ENCODE data around the gene TAF1B.

TAF1B gene

GRCh38 chr2:9883897-9884296 lies 40.6 kb downstream of the TAF1B start:
- Histone ChIP-seq H3K27ac (ENCODE audit: low read depth, low read length) (no peak overlapping the region), H3K4me2 (ENCODE audit: low read depth, low read length, poor library complexity, severe bottlenecking) (no peak overlapping the region), H3K9me3 (ENCODE audit: insufficient read depth, low read length) (no peaks in the 10 kb centered on the region)

DNA sequence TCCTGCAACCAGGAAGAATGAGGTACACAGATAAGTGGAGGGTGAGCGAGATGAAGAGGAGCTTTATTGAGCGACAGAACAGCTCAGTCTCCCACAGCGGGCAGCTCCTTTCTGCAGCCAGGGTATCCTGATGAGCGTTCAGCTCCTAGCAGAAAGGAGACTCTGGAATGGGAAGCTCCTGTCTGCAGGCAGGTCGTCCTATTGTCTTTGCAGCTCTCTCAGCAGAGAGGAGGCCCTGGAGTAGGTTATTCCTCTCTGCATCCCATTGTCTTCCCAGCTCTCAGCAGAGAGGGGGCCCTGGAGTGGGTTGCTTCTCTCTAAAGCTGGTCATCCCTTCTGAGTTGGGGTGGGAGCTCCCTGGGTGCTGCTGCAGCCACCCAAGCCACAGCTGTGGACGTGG lies 41.2 kb downstream of the TAF1B start:
- H3K4me3 ChIP-seq (ENCODE audit: insufficient read depth, low read length, poor library complexity, severe bottlenecking): no peak overlapping the region
- no peak overlapping the region for H3K9ac ChIP-seq (ENCODE audit: low read length)
- TF ChIP-seq, protein P1, sequence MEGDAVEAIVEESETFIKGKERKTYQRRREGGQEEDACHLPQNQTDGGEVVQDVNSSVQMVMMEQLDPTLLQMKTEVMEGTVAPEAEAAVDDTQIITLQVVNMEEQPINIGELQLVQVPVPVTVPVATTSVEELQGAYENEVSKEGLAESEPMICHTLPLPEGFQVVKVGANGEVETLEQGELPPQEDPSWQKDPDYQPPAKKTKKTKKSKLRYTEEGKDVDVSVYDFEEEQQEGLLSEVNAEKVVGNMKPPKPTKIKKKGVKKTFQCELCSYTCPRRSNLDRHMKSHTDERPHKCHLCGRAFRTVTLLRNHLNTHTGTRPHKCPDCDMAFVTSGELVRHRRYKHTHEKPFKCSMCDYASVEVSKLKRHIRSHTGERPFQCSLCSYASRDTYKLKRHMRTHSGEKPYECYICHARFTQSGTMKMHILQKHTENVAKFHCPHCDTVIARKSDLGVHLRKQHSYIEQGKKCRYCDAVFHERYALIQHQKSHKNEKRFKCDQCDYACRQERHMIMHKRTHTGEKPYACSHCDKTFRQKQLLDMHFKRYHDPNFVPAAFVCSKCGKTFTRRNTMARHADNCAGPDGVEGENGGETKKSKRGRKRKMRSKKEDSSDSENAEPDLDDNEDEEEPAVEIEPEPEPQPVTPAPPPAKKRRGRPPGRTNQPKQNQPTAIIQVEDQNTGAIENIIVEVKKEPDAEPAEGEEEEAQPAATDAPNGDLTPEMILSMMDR (IDR thresholded peaks at IDR 0.05; ENCODE audit: insufficient read depth, low read length, poor library complexity, severe bottlenecking): no peak
- TF ChIP-seq EZH2phosphoT487 (conservative IDR thresholded peaks at IDR 0.05; ENCODE audit: low read length): no peak
- H4K20me1 ChIP-seq (ENCODE audit: low read depth, low read length): peaks cover 9% of the 10 kb centered on the region; the same call in 1 of the 2 replicates
- H3K9me2 ChIP-seq (replicated peaks; ENCODE audit: insufficient read depth, low read length): no peaks in the 10 kb centered on the region
- no peaks in the 10 kb centered on the region for H3K9me3 ChIP-seq (ENCODE audit: insufficient read depth, low read length)
- no peaks in the 10 kb centered on the region for H3F3A ChIP-seq (ENCODE audit: insufficient read depth)
- no peak overlapping the region for H3K27ac ChIP-seq (ENCODE audit: low read depth, low read length)
- H2AFZ ChIP-seq (ENCODE audit: low read depth, low read length, severe bottlenecking): no peak overlapping the region
- H3K36me3 ChIP-seq (ENCODE audit: low read length): peaks cover 41% of the 10 kb centered on the region
- H3K4me2 ChIP-seq (ENCODE audit: low read depth, low read length, poor library complexity, severe bottlenecking): no peak overlapping the region
- no peaks in the 10 kb centered on the region for H3K79me2 ChIP-seq (ENCODE audit: insufficient read depth, low read length)
- H3K27me3 ChIP-seq (ENCODE audit: low read length): no peaks in the 10 kb centered on the region

More at GRCh38 chr2:9883897-9884296, 40.6 kb downstream of the TAF1B start:
- H3K9me2 ChIP-seq (replicated peaks; ENCODE audit: insufficient read depth, low read length): no peaks in the 10 kb centered on the region
- H2AFZ ChIP-seq (ENCODE audit: low read depth, low read length, severe bottlenecking): no peak overlapping the region
- peaks cover 41% of the 10 kb centered on the region for H3K36me3 ChIP-seq (ENCODE audit: low read length)
- H3F3A ChIP-seq (ENCODE audit: insufficient read depth): no peaks in the 10 kb centered on the region
- H3K79me2 ChIP-seq (ENCODE audit: insufficient read depth, low read length): no peaks in the 10 kb centered on the region
- H4K20me1 ChIP-seq (ENCODE audit: low read depth, low read length): peaks cover 9% of the 10 kb centered on the region; the same call in 1 of the 2 replicates
- H3K27me3 ChIP-seq (ENCODE audit: low read length): no peaks in the 10 kb centered on the region
- no peak overlapping the region for H3K9ac ChIP-seq (ENCODE audit: low read length)
- H3K4me3 ChIP-seq (ENCODE audit: insufficient read depth, low read length, poor library complexity, severe bottlenecking): no peak overlapping the region
- TF ChIP-seq EZH2phosphoT487 (conservative IDR thresholded peaks at IDR 0.05; ENCODE audit: low read length): no peak
- TF ChIP-seq, protein P1 (IDR thresholded peaks at IDR 0.05; ENCODE audit: insufficient read depth, low read length, poor library complexity, severe bottlenecking): no peak

DNA sequence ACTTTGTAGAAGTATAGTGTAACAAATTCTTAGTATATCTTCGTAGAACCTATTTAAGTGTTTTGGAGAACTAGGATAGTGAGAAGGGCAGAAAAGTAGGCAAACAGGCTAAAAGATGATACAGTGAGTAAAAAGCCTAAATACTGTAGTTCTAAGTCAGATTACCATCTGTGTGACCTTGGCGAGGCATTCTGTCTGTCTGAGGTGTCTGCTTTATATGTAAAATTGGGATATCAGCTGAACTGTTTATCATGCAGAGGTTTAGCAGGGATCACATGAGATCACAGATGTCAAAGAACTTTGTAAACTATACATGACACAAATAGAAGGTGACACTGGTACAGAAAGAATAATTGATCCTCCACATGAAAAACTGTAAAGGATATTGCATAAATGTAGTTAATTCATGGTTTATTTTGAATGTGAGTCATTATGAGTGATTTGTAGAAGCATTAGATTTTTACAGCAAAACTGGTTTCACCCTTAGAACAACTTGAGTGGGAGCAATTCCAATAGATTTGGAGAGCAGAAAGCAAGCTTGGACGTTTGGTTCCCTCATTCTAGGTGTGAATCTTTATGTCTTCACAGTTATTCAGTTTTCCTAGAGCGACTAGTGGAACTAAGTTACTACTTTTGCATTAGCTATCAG lies 41.9 kb downstream of the TAF1B start:
- Histone ChIP-seq H3K36me3 (ENCODE audit: low read length) (peaks cover 41% of the 10 kb centered on the region), H3K9me3 (ENCODE audit: insufficient read depth, low read length) (no peaks in the 10 kb centered on the region), H4K20me1 (ENCODE audit: low read depth, low read length) (peaks cover 9% of the 10 kb centered on the region; the same call in 1 of the 2 replicates), H3F3A (ENCODE audit: insufficient read depth) (no peaks in the 10 kb centered on the region), H3K9me2 (replicated peaks; ENCODE audit: insufficient read depth, low read length) (no peaks in the 10 kb centered on the region), H3K4me2 (ENCODE audit: low read depth, low read length, poor library complexity, severe bottlenecking) (no peak overlapping the region), H3K9ac (ENCODE audit: low read length) (no peak overlapping the region), H3K27me3 (ENCODE audit: low read length) (no peaks in the 10 kb centered on the region), H3K79me2 (ENCODE audit: insufficient read depth, low read length) (no peaks in the 10 kb centered on the region), H2AFZ (ENCODE audit: low read depth, low read length, severe bottlenecking) (no peak overlapping the region), H3K27ac (ENCODE audit: low read depth, low read length) (no peak overlapping the region), H3K4me3 (ENCODE audit: insufficient read depth, low read length, poor library complexity, severe bottlenecking) (no peak overlapping the region)
- TF ChIP-seq EZH2phosphoT487 (conservative IDR thresholded peaks at IDR 0.05; ENCODE audit: low read length): no peak
- TF ChIP-seq, protein P1 (IDR thresholded peaks at IDR 0.05; ENCODE audit: insufficient read depth, low read length, poor library complexity, severe bottlenecking): no peak

Data from SU-DHL-6 (cell line).